Epithelial cell of proximal tubule (primary cell): ENCODE data around the gene GM2A. TPM values are rescaled to one million over a fixed set of nuclear protein-coding genes. Genes with fewer than 3 reads are reported as not detected.
A peak's percentile ranks its signal among the peaks of the same experiment; 100 is the strongest.

Source experiments
- DNase-seq: peaks from one replicate; pipeline ENCODE4 v3.0.0-alpha.2; 2011; ENCODE audit warnings: low read depth
- H3K4me3 ChIP-seq: 2 replicates; pipeline ENCODE4 v1.5.1; 2011; ENCODE audit warnings: low read depth, mild to moderate bottlenecking, low read length
- total RNA-seq: library from RNA; depleted of rRNA; stranded (reverse); fragments of >200 nt; gene quantifications from 2 replicates; pipeline ENCODE4 v1.2.3, GENCODE V29; 2015
- TF ChIP-seq, protein P1 (sequence below): conservative IDR thresholded peaks from 2 replicates; pipeline ENCODE4 v1.5.1; 2012; ENCODE audit warnings: low read depth, mild to moderate bottlenecking, low read length

The GM2A gene
- total RNA-seq, 1 donor from 2014 or later, result 16.1 TPM

DNA sequence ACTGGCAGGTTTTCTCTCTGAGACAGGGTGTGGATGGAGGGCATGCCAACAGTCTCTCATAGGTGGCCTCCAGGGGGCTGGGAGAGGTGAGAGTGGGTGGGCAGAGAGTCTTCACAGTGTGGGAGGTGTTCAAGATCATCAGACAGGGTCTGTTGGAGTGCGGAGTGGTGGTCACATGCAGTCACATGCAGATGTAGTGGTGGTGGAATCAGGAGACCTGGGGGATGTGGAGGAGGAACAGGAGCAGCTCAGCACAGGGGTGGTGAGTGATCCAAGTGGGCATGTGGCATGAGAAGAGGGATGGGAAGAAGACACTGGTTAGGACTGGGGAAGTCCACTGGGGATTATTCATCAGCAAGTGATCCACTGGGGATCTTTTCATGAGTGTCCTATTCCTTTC lies 5.8 kb downstream of the GM2A start:
- TF ChIP-seq, protein P1, sequence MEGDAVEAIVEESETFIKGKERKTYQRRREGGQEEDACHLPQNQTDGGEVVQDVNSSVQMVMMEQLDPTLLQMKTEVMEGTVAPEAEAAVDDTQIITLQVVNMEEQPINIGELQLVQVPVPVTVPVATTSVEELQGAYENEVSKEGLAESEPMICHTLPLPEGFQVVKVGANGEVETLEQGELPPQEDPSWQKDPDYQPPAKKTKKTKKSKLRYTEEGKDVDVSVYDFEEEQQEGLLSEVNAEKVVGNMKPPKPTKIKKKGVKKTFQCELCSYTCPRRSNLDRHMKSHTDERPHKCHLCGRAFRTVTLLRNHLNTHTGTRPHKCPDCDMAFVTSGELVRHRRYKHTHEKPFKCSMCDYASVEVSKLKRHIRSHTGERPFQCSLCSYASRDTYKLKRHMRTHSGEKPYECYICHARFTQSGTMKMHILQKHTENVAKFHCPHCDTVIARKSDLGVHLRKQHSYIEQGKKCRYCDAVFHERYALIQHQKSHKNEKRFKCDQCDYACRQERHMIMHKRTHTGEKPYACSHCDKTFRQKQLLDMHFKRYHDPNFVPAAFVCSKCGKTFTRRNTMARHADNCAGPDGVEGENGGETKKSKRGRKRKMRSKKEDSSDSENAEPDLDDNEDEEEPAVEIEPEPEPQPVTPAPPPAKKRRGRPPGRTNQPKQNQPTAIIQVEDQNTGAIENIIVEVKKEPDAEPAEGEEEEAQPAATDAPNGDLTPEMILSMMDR, result no peak
- no peak for DNase-seq
- H3K4me3 ChIP-seq, result no peak overlapping the region

DNA sequence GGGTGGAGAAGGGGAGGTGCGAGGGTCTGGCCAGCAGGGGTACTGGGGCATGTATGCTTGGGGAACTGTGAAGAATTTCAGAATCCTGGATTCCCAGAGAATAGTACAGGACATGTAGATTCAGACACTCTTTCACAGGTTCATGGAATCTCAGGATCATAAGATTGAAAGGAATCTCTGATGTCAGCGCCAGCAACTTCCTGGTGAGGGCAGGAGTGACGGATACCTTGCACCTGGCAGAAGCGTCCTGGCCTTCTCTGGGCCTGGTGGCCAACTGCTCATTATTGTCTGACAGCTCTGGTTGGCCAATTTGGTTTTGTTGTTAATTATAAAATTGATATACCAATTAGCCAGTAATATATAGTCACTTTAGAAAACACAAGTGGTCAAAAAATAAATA lies 6.9 kb downstream of the GM2A start:
- no peak for DNase-seq
- TF ChIP-seq, protein P1, result no peak
- no peak overlapping the region for H3K4me3 ChIP-seq

DNA sequence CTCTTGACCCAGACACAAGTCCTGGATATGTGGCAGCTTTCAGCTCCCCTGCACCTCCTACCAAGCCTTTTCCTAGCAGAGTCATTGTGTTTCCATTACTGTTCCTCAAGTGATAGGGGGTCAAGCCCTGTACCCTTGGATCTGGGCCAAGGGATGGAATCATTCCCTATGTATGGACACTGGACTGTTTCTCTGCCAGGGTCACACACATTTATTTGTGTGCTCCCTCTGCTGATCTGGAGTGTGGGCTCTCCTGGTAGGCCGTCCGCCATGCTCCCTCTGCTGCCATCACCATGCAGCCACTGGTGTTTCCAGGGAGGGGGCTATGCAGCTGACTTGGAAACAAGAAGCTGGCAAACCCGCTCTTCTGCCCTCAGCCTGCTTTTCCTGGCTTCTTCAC lies 9.5 kb downstream of the GM2A start:
- TF ChIP-seq, protein P1, result no peak
- H3K4me3 ChIP-seq, result no peak overlapping the region
- DNase-seq, result no peak

DNA sequence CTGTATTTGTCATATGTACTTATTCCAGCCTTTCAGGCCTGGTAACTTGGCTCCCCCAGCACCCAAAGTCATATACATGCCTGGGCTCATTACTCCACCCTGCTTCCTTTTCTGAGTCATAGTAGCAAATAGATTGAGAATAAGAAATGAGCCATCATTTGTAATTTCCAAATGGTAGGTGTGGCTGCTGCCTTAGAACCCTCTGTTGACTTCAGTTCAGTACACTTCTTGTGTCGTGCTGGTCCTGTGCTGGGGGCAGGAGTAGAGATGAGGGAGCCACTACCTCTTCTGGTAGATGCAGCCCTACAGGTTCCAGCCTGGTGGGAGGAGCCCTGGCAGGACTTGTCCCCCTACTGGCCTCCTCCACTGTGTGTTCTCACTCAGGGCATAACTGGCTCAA lies 11.1 kb downstream of the GM2A start:
- TF ChIP-seq, protein P1, result peak; percentile 3
- no peak for DNase-seq
- H3K4me3 ChIP-seq, result no peak overlapping the region

DNA sequence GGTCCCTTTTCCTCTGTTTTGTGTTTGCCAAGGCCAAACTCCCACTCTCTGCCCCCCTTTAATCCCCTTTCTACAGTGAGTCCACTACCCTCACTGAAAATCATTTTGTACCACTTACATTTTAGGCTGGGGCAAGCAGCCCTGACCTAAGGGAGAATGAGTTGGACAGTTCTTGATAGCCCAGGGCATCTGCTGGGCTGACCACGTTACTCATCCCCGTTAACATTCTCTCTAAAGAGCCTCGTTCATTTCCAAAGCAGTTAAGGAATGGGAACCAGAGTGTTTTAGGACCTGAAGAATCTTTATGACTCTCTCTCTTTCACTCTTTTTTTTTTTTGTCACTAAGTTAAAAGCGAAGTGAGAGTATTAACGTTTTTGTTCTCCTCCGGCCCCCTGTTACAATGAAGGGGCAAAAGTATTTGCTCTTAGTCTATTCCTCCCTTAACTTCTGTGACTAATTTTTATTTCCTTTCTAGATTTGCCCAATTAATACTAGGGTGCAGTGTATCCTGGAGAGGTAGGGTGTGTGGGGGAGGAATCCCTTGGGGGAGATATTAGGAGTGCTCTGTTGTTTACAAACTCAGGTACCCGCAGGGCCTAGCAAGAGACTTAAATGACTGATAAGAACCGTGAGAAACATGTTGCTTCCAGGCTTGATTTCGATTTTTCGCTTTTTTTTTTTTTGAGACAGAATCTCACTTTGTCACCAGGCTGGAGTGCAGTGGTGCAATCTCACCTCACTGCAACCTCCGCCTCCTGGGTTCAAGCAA lies 14.7 kb downstream of the GM2A start:
- DNase-seq, result no peak
- TF ChIP-seq, protein P1, result no peak
- H3K4me3 ChIP-seq, result no peak overlapping the region

DNA sequence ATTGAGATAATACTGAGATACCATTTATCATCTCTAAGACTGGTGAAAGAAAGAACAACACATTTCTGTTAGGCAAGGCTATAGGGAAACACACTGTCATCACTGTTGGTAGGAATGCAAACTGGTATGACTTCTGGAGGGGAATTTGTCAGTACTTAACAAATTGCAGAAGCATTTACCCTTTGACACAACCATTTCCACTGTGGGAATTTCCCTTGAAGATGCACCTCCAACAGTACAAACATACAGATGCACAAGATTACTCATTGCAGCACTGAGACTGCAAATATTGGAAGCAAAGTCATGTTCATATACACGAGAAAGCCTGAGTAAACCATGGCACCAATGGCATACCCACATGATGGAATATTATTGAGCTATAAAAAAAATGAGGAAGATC lies 17.6 kb downstream of the GM2A start:
- peak; percentile 22 for DNase-seq
- no peak overlapping the region for H3K4me3 ChIP-seq
- TF ChIP-seq, protein P1, result no peak

DNA sequence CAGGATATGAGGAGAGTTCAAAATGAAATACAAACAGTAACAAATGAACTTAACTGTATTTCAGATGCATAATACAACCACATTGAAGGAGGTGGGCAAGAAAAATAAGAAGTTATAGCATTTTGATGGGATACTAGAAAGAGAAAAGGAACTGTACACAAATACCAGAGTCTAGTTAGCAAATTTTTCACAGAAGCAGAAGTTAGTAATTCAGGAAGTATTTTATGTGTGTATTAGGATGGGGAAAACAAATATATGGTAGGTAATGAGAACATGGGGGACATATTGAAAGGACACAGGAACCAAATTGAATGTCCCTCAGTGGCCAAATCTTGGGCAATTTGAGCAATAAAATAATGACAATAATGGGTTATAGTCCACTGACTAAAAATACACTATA lies 18.4 kb downstream of the GM2A start:
- TF ChIP-seq, protein P1, result no peak
- DNase-seq, result no peak
- H3K4me3 ChIP-seq, result no peak overlapping the region
